GM18873 (cell line): ENCODE data around the gene NXPE3.

Experiments
- ATAC-seq: cut with Tn5 transposase; IDR thresholded peaks from one replicate; pipeline ENCODE4 v1.9.1; 2021; ENCODE audit warnings: mild to moderate bottlenecking, moderate library complexity, moderate number of reproducible peaks; ENCODE audit not compliant: unreplicated experiment, low FRiP score

NXPE3 gene

GRCh38 chr3:101867996-101868395, 89.0 kb downstream of the NXPE3 start:
- ATAC-seq = no peak

GRCh38 chr3:101868534-101869464, 89.8 kb downstream of the NXPE3 start:
- no peak for ATAC-seq

GRCh38 chr3:101870138-101870537, 91.1 kb downstream of the NXPE3 start:
- no peak for ATAC-seq

- no peak for ATAC-seq
Observed at GRCh38 chr3:101873619-101874018, 94.6 kb downstream of the NXPE3 start.

- no peak for ATAC-seq
Observed at GRCh38 chr3:101876142-101876541, 97.1 kb downstream of the NXPE3 start.
